NCI-H128 (cell line): Measurements from ENCODE around the gene SLC16A1.
"Not testable (repeated sequence)": the region's sequence is repeated elsewhere in the genome, so short reads cannot be mapped to it uniquely, and the experiment has no call there.

Experiments
- DNase-seq: peaks from one replicate; lab custom pipeline; 2025; ENCODE audit not compliant: unreplicated experiment; lab: John Stamatoyannopoulos, UW

SLC16A1 gene, protein sequence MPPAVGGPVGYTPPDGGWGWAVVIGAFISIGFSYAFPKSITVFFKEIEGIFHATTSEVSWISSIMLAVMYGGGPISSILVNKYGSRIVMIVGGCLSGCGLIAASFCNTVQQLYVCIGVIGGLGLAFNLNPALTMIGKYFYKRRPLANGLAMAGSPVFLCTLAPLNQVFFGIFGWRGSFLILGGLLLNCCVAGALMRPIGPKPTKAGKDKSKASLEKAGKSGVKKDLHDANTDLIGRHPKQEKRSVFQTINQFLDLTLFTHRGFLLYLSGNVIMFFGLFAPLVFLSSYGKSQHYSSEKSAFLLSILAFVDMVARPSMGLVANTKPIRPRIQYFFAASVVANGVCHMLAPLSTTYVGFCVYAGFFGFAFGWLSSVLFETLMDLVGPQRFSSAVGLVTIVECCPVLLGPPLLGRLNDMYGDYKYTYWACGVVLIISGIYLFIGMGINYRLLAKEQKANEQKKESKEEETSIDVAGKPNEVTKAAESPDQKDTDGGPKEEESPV

GRCh38 chr1:112955773-112956543 lies at the start of gene SLC16A1:
Gene SLC16A1, minus strand, starts transcription at chr1:112956196. Its CDS starts 26,888 bp downstream, at chr1:112929308.
- peak; percentile 70 for DNase-seq

- no peak for DNase-seq
Observed at GRCh38 chr1:113003751-113004690, 48.0 kb upstream of the SLC16A1 start.

DNA sequence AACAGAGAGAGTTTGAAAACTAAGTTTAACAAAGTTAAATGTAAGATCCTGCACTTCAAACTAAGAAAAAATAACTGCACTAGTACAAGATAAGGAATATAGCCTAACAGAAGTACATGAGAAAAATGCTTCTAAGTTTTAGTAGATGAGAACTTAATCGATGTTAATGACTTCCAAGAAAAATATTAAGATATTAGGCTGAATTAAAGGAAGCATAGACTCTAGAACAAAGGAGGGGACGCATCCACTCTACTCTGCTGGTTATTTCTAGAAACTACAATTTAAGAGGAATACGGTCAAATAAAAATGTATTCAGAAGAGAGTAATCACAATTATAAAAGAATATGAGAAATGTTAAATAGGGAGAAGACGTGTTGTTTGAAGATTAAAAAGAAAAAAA lies 46.3 kb upstream of the SLC16A1 start:
- DNase-seq: no peak

- DNase-seq: no peak
Observed at GRCh38 chr1:112998592-112999235, 42.7 kb upstream of the SLC16A1 start.

- no peak for DNase-seq
Observed at GRCh38 chr1:112997781-112998180, 41.8 kb upstream of the SLC16A1 start.

- no peak for DNase-seq
Observed at GRCh38 chr1:112995890-112996289, 39.9 kb upstream of the SLC16A1 start.

GRCh38 chr1:112995021-112995420 lies 39.0 kb upstream of the SLC16A1 start:
- not testable (repeated sequence) for DNase-seq

DNA sequence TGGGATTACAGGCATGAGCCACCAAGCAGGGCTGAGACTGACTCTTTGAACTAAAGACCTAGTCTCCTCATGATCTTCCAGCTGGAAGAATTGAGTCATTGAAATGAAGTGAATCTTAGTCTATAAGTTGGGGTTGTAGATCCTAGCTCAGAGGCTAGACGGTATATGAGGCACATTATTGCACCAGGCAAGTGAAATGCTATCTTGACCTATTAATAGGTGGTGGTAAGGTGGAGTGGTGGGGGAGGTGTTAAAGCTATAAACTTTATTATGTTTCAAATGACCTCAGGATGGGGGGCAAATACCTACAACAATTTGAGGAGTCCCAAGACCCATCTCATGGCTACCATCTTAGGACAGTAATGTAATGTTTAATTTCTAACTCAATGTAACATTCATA lies 36.8 kb upstream of the SLC16A1 start:
- no peak for DNase-seq

DNA sequence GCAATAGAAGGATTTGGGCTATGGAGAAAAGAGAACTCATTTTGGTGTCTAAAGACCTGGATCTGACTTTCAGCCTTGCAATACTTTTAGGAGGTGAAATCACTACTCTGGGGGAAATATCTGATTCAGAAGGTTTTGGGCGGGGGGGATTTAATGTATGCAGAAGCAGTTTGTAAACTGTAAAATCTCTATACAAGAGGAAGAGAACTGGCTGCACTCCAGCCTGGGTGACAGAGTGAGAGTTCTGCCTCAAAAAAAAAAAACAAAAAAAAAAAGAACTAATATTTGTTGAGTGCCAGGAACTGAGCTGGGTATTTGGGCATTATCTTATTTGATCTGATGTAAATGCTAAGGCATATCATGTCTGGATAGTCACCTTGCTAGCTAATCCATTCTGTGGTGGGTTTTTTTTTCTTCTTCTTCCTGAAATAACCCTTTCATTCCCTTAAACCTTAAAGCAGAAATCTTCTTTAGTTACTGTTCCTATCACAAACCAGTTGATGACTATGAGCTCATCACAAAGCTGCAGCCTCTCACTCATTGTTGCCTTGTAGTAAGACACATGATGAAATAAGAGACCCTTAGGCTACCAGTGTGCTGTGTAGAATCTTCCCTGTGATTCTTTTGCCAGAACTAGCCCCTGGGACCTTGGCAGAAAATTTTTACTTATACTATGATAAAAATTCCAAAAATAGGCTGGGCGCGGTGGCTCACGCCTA lies 35.6 kb upstream of the SLC16A1 start:
- no peak for DNase-seq

DNA sequence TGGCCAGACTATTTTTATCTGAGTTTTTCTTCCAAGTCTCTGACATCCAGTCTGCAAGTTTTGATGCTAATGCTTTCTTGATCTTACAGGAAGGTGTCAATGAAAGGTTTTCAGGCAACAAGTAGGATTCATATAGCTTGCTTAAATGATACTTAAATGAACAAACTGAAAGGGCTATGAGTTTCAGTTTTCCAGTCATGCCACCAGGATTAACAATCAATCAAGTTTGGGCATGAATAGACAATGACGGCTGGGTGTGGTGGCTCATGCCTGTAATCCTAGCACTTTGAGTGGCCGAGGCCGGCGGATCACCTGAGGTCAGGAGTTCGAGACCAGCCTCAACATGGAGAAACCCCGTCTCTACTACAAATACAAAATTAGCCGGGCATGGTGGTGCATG lies 34.3 kb upstream of the SLC16A1 start:
- no peak for DNase-seq

DNA sequence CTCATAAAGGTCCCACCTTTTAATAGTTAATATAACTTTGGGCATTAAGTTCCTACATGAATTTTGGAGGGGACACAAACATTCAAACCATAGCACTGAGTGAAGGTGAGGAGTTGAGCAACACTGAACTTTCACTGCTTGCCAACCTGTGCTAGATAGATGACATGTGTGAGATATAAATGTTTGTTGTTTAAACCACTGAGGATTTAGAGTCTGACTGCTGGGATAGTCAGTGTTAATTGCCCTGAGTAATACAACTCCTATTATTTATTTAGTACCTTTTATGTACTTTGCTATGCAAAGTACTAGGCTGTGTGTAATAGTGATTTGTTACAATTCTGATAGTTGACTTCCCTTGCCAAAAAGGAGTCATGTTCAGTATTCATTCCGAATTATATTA lies 32.4 kb upstream of the SLC16A1 start:
- no peak for DNase-seq

DNA sequence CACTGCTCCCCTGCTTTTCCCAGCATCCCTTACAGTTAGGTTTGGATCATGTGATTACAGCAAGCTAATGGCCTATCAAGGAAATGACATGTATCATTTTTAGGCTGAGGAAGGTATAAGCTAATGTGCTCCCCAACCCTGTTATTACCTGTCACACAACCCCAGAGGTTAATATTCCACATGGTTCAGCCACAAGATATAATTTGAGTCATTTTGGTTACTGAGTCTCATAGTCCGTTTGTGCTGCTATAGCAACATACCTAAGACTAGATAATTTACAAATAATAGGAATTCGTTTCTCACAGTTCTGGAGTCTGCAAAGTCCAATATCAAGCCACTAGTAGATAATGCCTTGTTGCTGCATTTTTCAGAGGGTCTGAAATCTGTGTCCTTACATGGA lies 29.1 kb upstream of the SLC16A1 start:
- DNase-seq: no peak

GRCh38 chr1:112983537-112984131 lies 27.6 kb upstream of the SLC16A1 start:
- no peak for DNase-seq

GRCh38 chr1:112982853-112983536 lies 27.0 kb upstream of the SLC16A1 start:
- no peak for DNase-seq

- DNase-seq: no peak
Observed at GRCh38 chr1:112982328-112982727, 26.3 kb upstream of the SLC16A1 start.

GRCh38 chr1:112981834-112982233 lies 25.8 kb upstream of the SLC16A1 start:
- not testable (repeated sequence) for DNase-seq

DNA sequence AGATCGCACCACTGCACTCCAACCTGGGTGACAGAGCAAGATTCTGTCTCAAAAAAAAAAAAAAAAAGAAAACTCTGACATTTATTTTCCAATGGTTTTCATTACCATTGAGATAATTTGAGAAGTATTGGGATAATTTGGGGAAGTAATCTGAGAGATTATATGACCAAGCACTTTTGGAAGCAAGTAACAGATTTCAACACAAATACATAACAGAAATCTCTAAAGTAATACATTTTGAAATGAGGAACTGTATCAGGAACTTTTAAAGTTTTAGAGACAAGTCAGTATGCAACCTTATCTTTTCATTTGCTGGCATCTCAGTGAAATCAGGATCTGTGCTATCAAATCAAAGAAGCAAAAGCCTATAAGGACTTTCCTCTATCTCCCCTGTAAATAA lies 25.4 kb upstream of the SLC16A1 start:
- no peak for DNase-seq

GRCh38 chr1:112975336-112975735 lies 19.3 kb upstream of the SLC16A1 start:
- no peak for DNase-seq

DNA sequence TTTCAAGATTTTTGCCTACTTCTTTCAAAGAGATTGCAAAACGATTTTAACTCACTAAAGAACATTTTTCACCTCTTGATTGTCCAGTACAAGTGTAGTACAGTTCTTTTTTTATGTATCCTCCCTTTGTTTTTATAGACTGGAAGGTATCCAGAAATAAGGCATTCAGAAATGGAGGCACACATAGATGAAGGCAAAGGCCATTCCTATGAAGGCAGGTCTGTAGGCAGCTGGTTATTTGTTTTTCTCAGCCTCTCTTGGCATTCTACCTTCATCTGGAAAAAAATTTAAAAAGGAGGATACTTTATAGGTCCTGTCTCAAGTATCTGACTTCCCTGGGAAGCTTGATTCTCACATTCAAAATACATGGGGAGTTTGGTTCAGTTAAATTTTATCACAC lies 18.6 kb upstream of the SLC16A1 start:
- no peak for DNase-seq
